Measurements from ENCODE around the gene FAM72A.

The FAM72A gene

GRCh38 chr1:206143537-206144172, 59.0 kb downstream of the FAM72A start:
- peaks cover 3 to 9% of the 10 kb centered on the region in 2 donors for H3K27me3 ChIP-seq (ENCODE audit: control insufficient read depth in 1 of 2, insufficient read depth in 2 of 2, low read length in 2 of 2)
- no peaks in the 10 kb centered on the region for H3K9me3 ChIP-seq (ENCODE audit: control insufficient read depth in 2 of 2, low read length in 2 of 2)
- no peak overlapping the region for H3K27ac ChIP-seq (ENCODE audit: low read length)
- no peaks in the 10 kb centered on the region for H3K36me3 ChIP-seq (ENCODE audit: control insufficient read depth in 2 of 2, insufficient read depth in 2 of 2, low read length in 2 of 2)
- H3K4me3 ChIP-seq (ENCODE audit: low read length in 2 of 2), result no peak overlapping the region
- no peaks in the 10 kb centered on the region for H3K4me1 ChIP-seq (ENCODE audit: control insufficient read depth, insufficient read depth, low read length)
- no peak overlapping the region for H3K9ac ChIP-seq (ENCODE audit: low read length in 2 of 2)

GRCh38 chr1:206142770-206143169, 59.9 kb downstream of the FAM72A start:
- peaks cover 3 to 9% of the 10 kb centered on the region in 2 donors for H3K27me3 ChIP-seq (ENCODE audit: control insufficient read depth in 1 of 2, insufficient read depth in 2 of 2, low read length in 2 of 2)
- no peaks in the 10 kb centered on the region for H3K9me3 ChIP-seq (ENCODE audit: control insufficient read depth in 2 of 2, low read length in 2 of 2)
- H3K4me3 ChIP-seq (ENCODE audit: low read length in 2 of 2), result no peak overlapping the region
- H3K4me1 ChIP-seq (ENCODE audit: control insufficient read depth, insufficient read depth, low read length), result no peaks in the 10 kb centered on the region
- H3K9ac ChIP-seq (ENCODE audit: low read length in 2 of 2), result no peak overlapping the region
- no peak overlapping the region for H3K27ac ChIP-seq (ENCODE audit: low read length)
- H3K36me3 ChIP-seq (ENCODE audit: control insufficient read depth in 2 of 2, insufficient read depth in 2 of 2, low read length in 2 of 2), result no peaks in the 10 kb centered on the region

GRCh38 chr1:206142011-206142410, 60.6 kb downstream of the FAM72A start:
- no peak overlapping the region for H3K9ac ChIP-seq (ENCODE audit: low read length in 2 of 2)
- no peak overlapping the region for H3K27ac ChIP-seq (ENCODE audit: low read length)
- H3K4me3 ChIP-seq (ENCODE audit: low read length in 2 of 2), result no peak overlapping the region
- H3K9me3 ChIP-seq (ENCODE audit: control insufficient read depth in 2 of 2, low read length in 2 of 2), result no peaks in the 10 kb centered on the region
- H3K36me3 ChIP-seq (ENCODE audit: control insufficient read depth in 2 of 2, insufficient read depth in 2 of 2, low read length in 2 of 2), result no peaks in the 10 kb centered on the region
- H3K4me1 ChIP-seq (ENCODE audit: control insufficient read depth, insufficient read depth, low read length), result no peaks in the 10 kb centered on the region
- H3K27me3 ChIP-seq (ENCODE audit: control insufficient read depth in 1 of 2, insufficient read depth in 2 of 2, low read length in 2 of 2), result peaks cover 3 to 9% of the 10 kb centered on the region in 2 donors

- no peaks in the 10 kb centered on the region for H3K4me1 ChIP-seq (ENCODE audit: control insufficient read depth, insufficient read depth, low read length)
- H3K36me3 ChIP-seq (ENCODE audit: control insufficient read depth in 2 of 2, insufficient read depth in 2 of 2, low read length in 2 of 2), result no peaks in the 10 kb centered on the region
- H3K27ac ChIP-seq (ENCODE audit: low read length), result no peak overlapping the region
- H3K9ac ChIP-seq (ENCODE audit: low read length in 2 of 2), result no peak overlapping the region
- H3K4me3 ChIP-seq (ENCODE audit: low read length in 2 of 2), result no peak overlapping the region
- H3K27me3 ChIP-seq (ENCODE audit: control insufficient read depth in 1 of 2, insufficient read depth in 2 of 2, low read length in 2 of 2), result peaks cover 3 to 6% of the 10 kb centered on the region in 2 donors
- H3K9me3 ChIP-seq (ENCODE audit: control insufficient read depth in 2 of 2, low read length in 2 of 2), result no peaks in the 10 kb centered on the region
Measured at GRCh38 chr1:206136241-206136640, 66.4 kb downstream of the FAM72A start.

Measured in stomach smooth muscle (tissue), 2 donors.